Lower lobe of right lung (tissue), 2 donors: ENCODE measurements around the gene LAPTM5. TPM values are rescaled to one million over a fixed set of nuclear protein-coding genes. Genes with fewer than 3 reads are reported as not detected.
A peak's percentile ranks its signal among the peaks of the same experiment; 100 is the strongest.

Source experiments
- ATAC-seq, 2 donors: fragments of 200-7000 bp; cut with Tn5 transposase; one replicate each; pipeline ENCODE4 v1.9.1; 2020 to 2022; ENCODE audit warnings: mild to moderate bottlenecking in 2 of 2, moderate library complexity in 2 of 2
- DNase-seq: peaks from one replicate; pipeline ENCODE4 v3.0.0-alpha.2; 2020
- H3K27ac ChIP-seq: fragments of 200-600 bp; one replicate; pipeline ENCODE4 v1.8.0; 2022
- H3K27me3 ChIP-seq: fragments of 200-600 bp; one replicate; pipeline ENCODE4 v1.8.0; 2022; ENCODE audit warnings: low read depth
- H3K36me3 ChIP-seq: fragments of 200-600 bp; one replicate; pipeline ENCODE4 v1.8.0; 2022; ENCODE audit warnings: mild to moderate bottlenecking
- H3K4me1 ChIP-seq: fragments of 200-600 bp; one replicate; pipeline ENCODE4 v1.8.0; 2022
- H3K4me3 ChIP-seq: fragments of 200-600 bp; one replicate; pipeline ENCODE4 v1.8.0; 2022; ENCODE audit warnings: mild to moderate bottlenecking
- H3K9me3 ChIP-seq: fragments of 200-600 bp; one replicate; pipeline ENCODE4 v1.8.0; 2022
- CTCF ChIP-seq: fragments of 200-600 bp; IDR thresholded peaks from one replicate; pipeline ENCODE4 v1.8.0; 2022; ENCODE audit warnings: antibody characterized with exemption, mild to moderate bottlenecking
- intact Hi-C: fragments of 100-400 bp; cut with DNase I; formaldehyde crosslinking; loops from one replicate; pipeline ENCODE4 v1.11.0; 2022
- total RNA-seq: library from RNA; stranded (reverse); fragmentation: NEBNext Ultra II Directional; extraction: Animal tissue kit (Norgen Biotek cat#: 25700); gene quantifications from one replicate; pipeline ENCODE4 v1.2.1, GENCODE V29; 2021
- donor health status: DM: no; HTN: yes; CAD: no; lungs with severe emphysema.

Gene LAPTM5
- total RNA-seq, 1 donor from 2014 or later = 544 TPM

GRCh38 chr1:30761381-30762151 lies 4.0 kb upstream of the LAPTM5 start:
- Histone ChIP-seq H3K4me3 (no peak overlapping the region), H3K9me3 (no peaks in the 10 kb centered on the region), H3K27me3 (no peaks in the 10 kb centered on the region), H3K27ac (peak overlapping the region; percentile 31), H3K36me3 (no peaks in the 10 kb centered on the region), H3K4me1 (peaks cover 19% of the 10 kb centered on the region)
- intact Hi-C loops = no loop called here
- DNase-seq (no peak), ATAC-seq (no peak)
- TF ChIP-seq CTCF = no peak

- no peaks in the 10 kb centered on the region for H3K9me3 ChIP-seq
- H3K27me3 ChIP-seq = no peaks in the 10 kb centered on the region
- no peak for TF ChIP-seq CTCF
- ATAC-seq (no peak), DNase-seq (no peak)
- intact Hi-C loops = no loop called here
- no peaks in the 10 kb centered on the region for H3K36me3 ChIP-seq
- no peak overlapping the region for H3K27ac ChIP-seq
- no peak overlapping the region for H3K4me3 ChIP-seq
- H3K4me1 ChIP-seq = peaks cover 21% of the 10 kb centered on the region
Measured at GRCh38 chr1:30760596-30761324, 3.2 kb upstream of the LAPTM5 start.

GRCh38 chr1:30759718-30760281 lies 2.2 kb upstream of the LAPTM5 start:
- H3K4me3 ChIP-seq = no peak overlapping the region
- intact Hi-C loops = no loop called here
- peaks cover 24% of the 10 kb centered on the region for H3K4me1 ChIP-seq
- ATAC-seq (no peak), DNase-seq (no peak)
- no peaks in the 10 kb centered on the region for H3K9me3 ChIP-seq
- TF ChIP-seq CTCF = no peak
- no peaks in the 10 kb centered on the region for H3K27me3 ChIP-seq
- no peaks in the 10 kb centered on the region for H3K36me3 ChIP-seq
- no peak overlapping the region for H3K27ac ChIP-seq

GRCh38 chr1:30758785-30759380 lies 1.3 kb upstream of the LAPTM5 start:
- H3K4me3 ChIP-seq = no peak overlapping the region
- H3K27ac ChIP-seq = no peak overlapping the region
- peaks cover 24% of the 10 kb centered on the region for H3K4me1 ChIP-seq
- ATAC-seq (no peak), DNase-seq (no peak)
- TF ChIP-seq CTCF = no peak
- no peaks in the 10 kb centered on the region for H3K36me3 ChIP-seq
- intact Hi-C loops = no loop called here
- H3K9me3 ChIP-seq = no peaks in the 10 kb centered on the region
- no peaks in the 10 kb centered on the region for H3K27me3 ChIP-seq

GRCh38 chr1:30758121-30758688 lies 631 bp upstream of the LAPTM5 start:
- no peak for TF ChIP-seq CTCF
- no peaks in the 10 kb centered on the region for H3K27me3 ChIP-seq
- no peaks in the 10 kb centered on the region for H3K36me3 ChIP-seq
- no peaks in the 10 kb centered on the region for H3K9me3 ChIP-seq
- H3K4me1 ChIP-seq = peaks cover 29% of the 10 kb centered on the region
- no peak for DNase-seq
- peak overlapping the region; percentile 57 for H3K4me3 ChIP-seq
- H3K27ac ChIP-seq = peak overlapping the region; percentile 92
- intact Hi-C loops = no loop called here
- no peak for ATAC-seq
